Kidney epithelial cell (primary cell): ENCODE results near the gene PLIN4. TPM values are rescaled to one million over a fixed set of nuclear protein-coding genes. Genes with fewer than 3 reads are reported as not detected.

Source experiments
- DNase-seq: peaks from one replicate; pipeline ENCODE4 v3.0.0-alpha.2; 2010; ENCODE audit warnings: low read depth
- H3K27me3 ChIP-seq: 2 replicates; pipeline ENCODE4 v1.6.0; 2011; ENCODE audit warnings: low read length; ENCODE audit not compliant: control insufficient read depth, insufficient read depth
- H3K36me3 ChIP-seq: 2 replicates; pipeline ENCODE4 v1.5.1; 2011; ENCODE audit warnings: low read length; ENCODE audit not compliant: control insufficient read depth, insufficient read depth
- H3K4me3 ChIP-seq: 2 replicates; pipeline ENCODE4 v1.5.1; 2011; ENCODE audit warnings: low read depth, mild to moderate bottlenecking, control low read depth, low read length
- CTCF ChIP-seq: IDR thresholded peaks from 2 replicates; pipeline ENCODE4 v1.5.1; 2011; ENCODE audit warnings: mild to moderate bottlenecking, moderate library complexity, low read length, control low read depth, inconsistent platforms; ENCODE audit not compliant: insufficient read depth, poor library complexity, severe bottlenecking
- total RNA-seq: library from RNA; depleted of rRNA; stranded (reverse); fragments of >200 nt; gene quantifications from 2 replicates; pipeline ENCODE4 v1.2.3, GENCODE V29; 2015

PLIN4 gene
- total RNA-seq, 1 donor from 2014 or later = 0.04 TPM

GRCh38 chr19:4502282-4503131 lies 15.8 kb downstream of the PLIN4 start:
- peaks cover 1% of the 10 kb centered on the region for H3K36me3 ChIP-seq
- H3K4me3 ChIP-seq = no peak overlapping the region
- no peak for TF ChIP-seq CTCF
- DNase-seq = no peak
- H3K27me3 ChIP-seq = no peaks in the 10 kb centered on the region

- H3K4me3 ChIP-seq = no peak overlapping the region
- no peak for TF ChIP-seq CTCF
- DNase-seq = no peak
- H3K36me3 ChIP-seq = peaks cover 1% of the 10 kb centered on the region
- H3K27me3 ChIP-seq = no peaks in the 10 kb centered on the region
These were observed 16.6 kb downstream of the PLIN4 start for GRCh38 chr19:4501691-4502090.

GRCh38 chr19:4500841-4501591 lies 17.3 kb downstream of the PLIN4 start:
- no peak overlapping the region for H3K4me3 ChIP-seq
- no peaks in the 10 kb centered on the region for H3K27me3 ChIP-seq
- H3K36me3 ChIP-seq = peaks cover 1% of the 10 kb centered on the region
- no peak for TF ChIP-seq CTCF
- no peak for DNase-seq

GRCh38 chr19:4499855-4500254 lies 18.4 kb downstream of the PLIN4 start:
- H3K27me3 ChIP-seq = no peaks in the 10 kb centered on the region
- no peak overlapping the region for H3K4me3 ChIP-seq
- DNase-seq = no peak
- no peak for TF ChIP-seq CTCF
- peaks cover 1% of the 10 kb centered on the region for H3K36me3 ChIP-seq

- no peak overlapping the region for H3K4me3 ChIP-seq
- H3K27me3 ChIP-seq = no peaks in the 10 kb centered on the region
- DNase-seq = no peak
- no peak for TF ChIP-seq CTCF
- H3K36me3 ChIP-seq = peaks cover 1% of the 10 kb centered on the region
These were observed 19.0 kb downstream of the PLIN4 start for GRCh38 chr19:4499318-4499717.

- Histone ChIP-seq H3K4me3 (no peak overlapping the region), H3K27me3 (no peaks in the 10 kb centered on the region), H3K36me3 (peaks cover 1% of the 10 kb centered on the region)
- no peak for TF ChIP-seq CTCF
- no peak for DNase-seq
These were observed 19.6 kb downstream of the PLIN4 start for GRCh38 chr19:4498694-4499093.
